ENCODE measurements around the gene EIF3K. TPM values are rescaled to one million over a fixed set of nuclear protein-coding genes. Genes with fewer than 3 reads are reported as not detected.
A peak's percentile ranks its signal among the peaks of the same experiment; 100 is the strongest.

EIF3K gene
- total RNA-seq, 1 experiment from 2014 or later: 414 TPM

GRCh38 chr19:38661136-38661535 lies 42.1 kb downstream of the EIF3K start:
- peaks cover 96% of the 10 kb centered on the region for H3K79me2 ChIP-seq (ENCODE audit: low read length)
- H3K9ac ChIP-seq (ENCODE audit: low read length): no peak overlapping the region
- peaks cover 40% of the 10 kb centered on the region for H3K36me3 ChIP-seq (ENCODE audit: low read depth, low read length)
- peak overlapping the region; percentile 45; the same call in 1 of the 2 replicates for H3K4me2 ChIP-seq (ENCODE audit: low read length)
- peaks cover 8% of the 10 kb centered on the region for H3F3A ChIP-seq (ENCODE audit: low read length, unreplicated experiment)
- DNase-seq: no peak
- POLR2A ChIA-PET (ENCODE audit: unreplicated experiment): interaction anchor here (1.1 kb wide), 1 partner anchor 14 kb away, joined by 3 read pairs; the partner anchor contains the start of gene ACTN4
- TF ChIP-seq, protein P1, sequence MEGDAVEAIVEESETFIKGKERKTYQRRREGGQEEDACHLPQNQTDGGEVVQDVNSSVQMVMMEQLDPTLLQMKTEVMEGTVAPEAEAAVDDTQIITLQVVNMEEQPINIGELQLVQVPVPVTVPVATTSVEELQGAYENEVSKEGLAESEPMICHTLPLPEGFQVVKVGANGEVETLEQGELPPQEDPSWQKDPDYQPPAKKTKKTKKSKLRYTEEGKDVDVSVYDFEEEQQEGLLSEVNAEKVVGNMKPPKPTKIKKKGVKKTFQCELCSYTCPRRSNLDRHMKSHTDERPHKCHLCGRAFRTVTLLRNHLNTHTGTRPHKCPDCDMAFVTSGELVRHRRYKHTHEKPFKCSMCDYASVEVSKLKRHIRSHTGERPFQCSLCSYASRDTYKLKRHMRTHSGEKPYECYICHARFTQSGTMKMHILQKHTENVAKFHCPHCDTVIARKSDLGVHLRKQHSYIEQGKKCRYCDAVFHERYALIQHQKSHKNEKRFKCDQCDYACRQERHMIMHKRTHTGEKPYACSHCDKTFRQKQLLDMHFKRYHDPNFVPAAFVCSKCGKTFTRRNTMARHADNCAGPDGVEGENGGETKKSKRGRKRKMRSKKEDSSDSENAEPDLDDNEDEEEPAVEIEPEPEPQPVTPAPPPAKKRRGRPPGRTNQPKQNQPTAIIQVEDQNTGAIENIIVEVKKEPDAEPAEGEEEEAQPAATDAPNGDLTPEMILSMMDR (conservative IDR thresholded peaks at IDR 0.05; ENCODE audit: low read depth, low read length): no peak
- TF ChIP-seq EZH2 (IDR thresholded peaks at IDR 0.05; ENCODE audit: low read length, unreplicated experiment) (no peak), EZH2phosphoT487 (IDR thresholded peaks at IDR 0.05; ENCODE audit: borderline replicate concordance, low read length) (no peak)
- H3K27ac ChIP-seq (ENCODE audit: low read length): peak overlapping the region; percentile 99
- H3K9me2 ChIP-seq (replicated peaks; ENCODE audit: low read length): no peaks in the 10 kb centered on the region
- no peaks in the 10 kb centered on the region for H3K9me3 ChIP-seq (ENCODE audit: low read length)
- peaks cover 34% of the 10 kb centered on the region for H4K20me1 ChIP-seq (ENCODE audit: low read length)
- CTCF ChIA-PET: no interaction called here
- no peak for ATAC-seq
- no peak overlapping the region for H3K4me3 ChIP-seq (ENCODE audit: low read length)
- H3K4me1 ChIP-seq (ENCODE audit: insufficient read depth, low read length): peaks cover 94% of the 10 kb centered on the region
- H2AFZ ChIP-seq (ENCODE audit: low read length): no peak overlapping the region
- H3K27me3 ChIP-seq (ENCODE audit: low read length): no peaks in the 10 kb centered on the region
- BruUV-seq (replicated peaks): no TSS peak
- intact Hi-C loops (cut with micrococcal nuclease): no loop called here

DNA sequence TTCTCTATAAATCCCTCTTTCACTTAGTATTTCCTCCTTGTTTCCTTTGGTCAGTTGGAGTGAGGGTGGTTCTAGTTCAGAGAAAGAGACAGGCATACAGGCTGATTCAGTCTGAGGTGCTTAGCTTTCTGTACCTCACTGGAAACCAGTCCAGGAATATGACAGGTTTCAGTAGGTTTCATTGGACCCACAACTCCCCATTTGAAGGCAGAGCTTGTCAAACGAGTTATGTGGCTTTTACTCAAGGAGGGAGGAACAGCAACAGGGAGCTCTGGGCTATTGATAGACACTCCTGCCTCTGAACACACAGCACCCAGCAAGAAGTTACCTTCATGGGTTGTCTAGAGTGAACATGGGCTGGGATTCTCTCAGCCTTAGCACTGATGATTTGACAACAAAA lies 43.0 kb downstream of the EIF3K start:
- H3K4me1 ChIP-seq (ENCODE audit: insufficient read depth, low read length): peaks cover 94% of the 10 kb centered on the region
- H3K36me3 ChIP-seq (ENCODE audit: low read depth, low read length): peaks cover 35% of the 10 kb centered on the region
- peak overlapping the region; percentile 99 for H3K27ac ChIP-seq (ENCODE audit: low read length)
- peaks cover 40% of the 10 kb centered on the region for H4K20me1 ChIP-seq (ENCODE audit: low read length)
- no peaks in the 10 kb centered on the region for H3K27me3 ChIP-seq (ENCODE audit: low read length)
- ChIA-PET POLR2A (ENCODE audit: unreplicated experiment) (interaction anchor here (0.7 kb wide), 1 partner anchor 259 kb away, joined by 3 read pairs; the partner anchor contains the start of gene FAM98C), CTCF (no interaction called here)
- H3F3A ChIP-seq (ENCODE audit: low read length, unreplicated experiment): peaks cover 15% of the 10 kb centered on the region
- peak overlapping the region; percentile 34; the same call in 1 of the 2 replicates for H3K4me2 ChIP-seq (ENCODE audit: low read length)
- H3K79me2 ChIP-seq (ENCODE audit: low read length): peaks cover 96% of the 10 kb centered on the region
- no peaks in the 10 kb centered on the region for H3K9me3 ChIP-seq (ENCODE audit: low read length)
- DNase-seq (peak; percentile 91), ATAC-seq (no peak)
- BruUV-seq (replicated peaks): no TSS peak
- H3K4me3 ChIP-seq (ENCODE audit: low read length): no peak overlapping the region
- TF ChIP-seq EZH2phosphoT487 (IDR thresholded peaks at IDR 0.05; ENCODE audit: borderline replicate concordance, low read length) (no peak), EZH2 (IDR thresholded peaks at IDR 0.05; ENCODE audit: low read length, unreplicated experiment) (no peak)
- TF ChIP-seq, protein P1 (conservative IDR thresholded peaks at IDR 0.05; ENCODE audit: low read depth, low read length): no peak
- intact Hi-C loops (cut with micrococcal nuclease): no loop called here
- H3K9ac ChIP-seq (ENCODE audit: low read length): peak overlapping the region; percentile 25; the same call in 1 of the 2 replicates
- no peaks in the 10 kb centered on the region for H3K9me2 ChIP-seq (replicated peaks; ENCODE audit: low read length)
- no peak overlapping the region for H2AFZ ChIP-seq (ENCODE audit: low read length)

DNA sequence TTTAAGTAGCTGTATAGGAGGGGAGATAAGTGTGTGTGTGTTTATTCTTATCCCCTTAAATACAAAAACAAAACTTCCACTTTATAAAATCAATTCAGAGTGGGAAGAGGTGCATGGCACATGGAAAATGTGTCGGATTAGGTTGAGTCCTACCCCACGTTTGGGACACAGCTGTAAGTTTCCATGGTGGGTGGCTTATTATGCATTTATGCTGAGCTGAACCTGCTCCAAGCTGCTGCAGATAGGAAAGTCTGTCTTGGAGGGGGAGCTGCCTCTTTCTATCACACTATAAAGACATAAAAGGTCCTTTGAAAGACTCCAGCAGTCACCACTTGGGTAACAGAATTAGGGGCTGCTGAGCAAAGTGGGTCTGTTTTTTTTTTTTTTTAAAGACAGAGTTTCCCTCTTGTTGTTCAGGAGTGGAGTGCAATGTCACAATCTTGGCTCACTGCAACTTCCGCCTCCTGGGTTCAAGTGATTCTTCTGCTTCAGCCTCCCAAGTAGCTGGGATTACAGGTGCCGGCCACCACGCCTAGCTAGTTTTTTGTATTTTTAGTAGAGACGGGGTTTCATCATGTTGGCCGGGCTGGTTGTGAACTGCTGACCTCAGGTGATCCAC lies 43.7 kb downstream of the EIF3K start:
- H3K79me2 ChIP-seq (ENCODE audit: low read length): peaks cover 96% of the 10 kb centered on the region
- peaks cover 94% of the 10 kb centered on the region for H3K4me1 ChIP-seq (ENCODE audit: insufficient read depth, low read length)
- DNase-seq (no peak), ATAC-seq (no peak)
- no peak overlapping the region for H3K9ac ChIP-seq (ENCODE audit: low read length)
- TF ChIP-seq EZH2 (IDR thresholded peaks at IDR 0.05; ENCODE audit: low read length, unreplicated experiment): no peak
- TF ChIP-seq EZH2phosphoT487 (IDR thresholded peaks at IDR 0.05; ENCODE audit: borderline replicate concordance, low read length): no peak
- TF ChIP-seq, protein P1 (conservative IDR thresholded peaks at IDR 0.05; ENCODE audit: low read depth, low read length): no peak
- H3K27ac ChIP-seq (ENCODE audit: low read length): peak overlapping the region; percentile 99
- peak overlapping the region; percentile 34; the same call in 1 of the 2 replicates for H3K4me2 ChIP-seq (ENCODE audit: low read length)
- peaks cover 43% of the 10 kb centered on the region for H4K20me1 ChIP-seq (ENCODE audit: low read length)
- H3K36me3 ChIP-seq (ENCODE audit: low read depth, low read length): peaks cover 39% of the 10 kb centered on the region
- no peaks in the 10 kb centered on the region for H3K9me3 ChIP-seq (ENCODE audit: low read length)
- intact Hi-C loops (cut with micrococcal nuclease): no loop called here
- no TSS peak for BruUV-seq (replicated peaks)
- no peaks in the 10 kb centered on the region for H3K9me2 ChIP-seq (replicated peaks; ENCODE audit: low read length)
- ChIA-PET POLR2A (ENCODE audit: unreplicated experiment) (interaction anchor here (0.7 kb wide), 1 partner anchor 260 kb away, joined by 3 read pairs; the partner anchor contains the start of gene FAM98C), CTCF (no interaction called here)
- H2AFZ ChIP-seq (ENCODE audit: low read length): no peak overlapping the region
- no peak overlapping the region for H3K4me3 ChIP-seq (ENCODE audit: low read length)
- peaks cover 15% of the 10 kb centered on the region for H3F3A ChIP-seq (ENCODE audit: low read length, unreplicated experiment)
- H3K27me3 ChIP-seq (ENCODE audit: low read length): no peaks in the 10 kb centered on the region

Measured in PC-3 (cell line).